Measurements from ENCODE around the gene PIGU.

Gene PIGU

DNA sequence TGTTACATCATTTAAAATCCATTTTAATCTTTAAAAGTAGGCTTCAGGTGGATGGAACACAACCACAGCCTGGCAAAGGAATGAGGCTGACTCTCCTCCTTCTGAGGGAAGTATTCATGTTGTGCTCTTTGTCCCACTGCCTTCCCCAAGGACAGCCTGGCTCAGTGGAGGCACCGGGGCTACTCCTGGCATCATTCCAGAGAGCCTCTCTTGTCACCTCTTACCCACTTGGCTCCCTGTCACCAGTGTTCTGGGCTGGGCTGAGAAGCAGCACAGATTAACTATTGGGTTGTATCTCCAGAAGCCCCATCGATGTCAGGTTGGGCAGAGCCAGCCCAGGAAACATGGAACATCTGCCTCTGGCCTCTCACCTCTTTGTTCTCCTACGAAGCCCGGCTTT is 16.5 kb upstream of the PIGU start:
- TF ChIP-seq SPI1 (IDR thresholded peaks at IDR 0.05; ENCODE audit: borderline replicate concordance, low read depth): no peak
- TF ChIP-seq, protein P1, sequence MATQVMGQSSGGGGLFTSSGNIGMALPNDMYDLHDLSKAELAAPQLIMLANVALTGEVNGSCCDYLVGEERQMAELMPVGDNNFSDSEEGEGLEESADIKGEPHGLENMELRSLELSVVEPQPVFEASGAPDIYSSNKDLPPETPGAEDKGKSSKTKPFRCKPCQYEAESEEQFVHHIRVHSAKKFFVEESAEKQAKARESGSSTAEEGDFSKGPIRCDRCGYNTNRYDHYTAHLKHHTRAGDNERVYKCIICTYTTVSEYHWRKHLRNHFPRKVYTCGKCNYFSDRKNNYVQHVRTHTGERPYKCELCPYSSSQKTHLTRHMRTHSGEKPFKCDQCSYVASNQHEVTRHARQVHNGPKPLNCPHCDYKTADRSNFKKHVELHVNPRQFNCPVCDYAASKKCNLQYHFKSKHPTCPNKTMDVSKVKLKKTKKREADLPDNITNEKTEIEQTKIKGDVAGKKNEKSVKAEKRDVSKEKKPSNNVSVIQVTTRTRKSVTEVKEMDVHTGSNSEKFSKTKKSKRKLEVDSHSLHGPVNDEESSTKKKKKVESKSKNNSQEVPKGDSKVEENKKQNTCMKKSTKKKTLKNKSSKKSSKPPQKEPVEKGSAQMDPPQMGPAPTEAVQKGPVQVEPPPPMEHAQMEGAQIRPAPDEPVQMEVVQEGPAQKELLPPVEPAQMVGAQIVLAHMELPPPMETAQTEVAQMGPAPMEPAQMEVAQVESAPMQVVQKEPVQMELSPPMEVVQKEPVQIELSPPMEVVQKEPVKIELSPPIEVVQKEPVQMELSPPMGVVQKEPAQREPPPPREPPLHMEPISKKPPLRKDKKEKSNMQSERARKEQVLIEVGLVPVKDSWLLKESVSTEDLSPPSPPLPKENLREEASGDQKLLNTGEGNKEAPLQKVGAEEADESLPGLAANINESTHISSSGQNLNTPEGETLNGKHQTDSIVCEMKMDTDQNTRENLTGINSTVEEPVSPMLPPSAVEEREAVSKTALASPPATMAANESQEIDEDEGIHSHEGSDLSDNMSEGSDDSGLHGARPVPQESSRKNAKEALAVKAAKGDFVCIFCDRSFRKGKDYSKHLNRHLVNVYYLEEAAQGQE (IDR thresholded peaks at IDR 0.05; ENCODE audit: insufficient replicate concordance, low read depth): no peak
- TF ChIP-seq CTCF (IDR thresholded peaks at IDR 0.05; ENCODE audit: insufficient read depth, low read length): no peak
- no peak for TF ChIP-seq POLR2AphosphoS5 (IDR thresholded peaks at IDR 0.05; ENCODE audit: low read depth)
- TF ChIP-seq GABPA (IDR thresholded peaks at IDR 0.05; ENCODE audit: low read depth): no peak
- Histone ChIP-seq H3K27me3 (ENCODE audit: insufficient read depth, poor library complexity, severe bottlenecking) (no peaks in the 10 kb centered on the region), H3K27ac (replicated peaks) (no peak overlapping the region), H3K4me3 (replicated peaks; ENCODE audit: insufficient read depth, low read length) (no peak overlapping the region)
- no peak for DNase-seq (ENCODE audit: low read depth in 1 of 2, low spot score in 1 of 2)

DNA sequence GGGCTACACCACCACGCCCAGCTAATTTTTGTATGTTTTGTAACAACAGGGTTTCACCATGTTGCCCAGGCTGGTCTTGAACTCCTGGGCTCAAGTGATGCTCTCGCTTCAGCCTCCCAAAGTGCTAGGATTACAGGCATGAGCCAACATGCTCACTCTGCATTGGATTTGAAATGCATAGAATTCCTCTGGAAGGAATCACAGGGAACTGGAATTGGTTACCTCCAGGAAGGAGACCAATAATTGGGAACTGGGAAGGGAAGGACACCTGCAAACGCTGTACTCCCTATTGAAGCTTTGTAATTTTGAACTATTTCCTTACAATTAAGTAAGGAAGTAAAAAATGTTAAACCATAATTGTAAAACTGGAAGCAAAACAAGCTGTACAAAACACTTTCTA is 14.9 kb upstream of the PIGU start:
- H3K4me3 ChIP-seq (replicated peaks; ENCODE audit: insufficient read depth, low read length): no peak overlapping the region
- no peak for DNase-seq (ENCODE audit: low read depth in 1 of 2, low spot score in 1 of 2)
- TF ChIP-seq, protein P1 (IDR thresholded peaks at IDR 0.05; ENCODE audit: insufficient replicate concordance, low read depth): no peak
- TF ChIP-seq GABPA (IDR thresholded peaks at IDR 0.05; ENCODE audit: low read depth) (no peak), CTCF (IDR thresholded peaks at IDR 0.05; ENCODE audit: insufficient read depth, low read length) (no peak), SPI1 (IDR thresholded peaks at IDR 0.05; ENCODE audit: borderline replicate concordance, low read depth) (no peak), POLR2AphosphoS5 (IDR thresholded peaks at IDR 0.05; ENCODE audit: low read depth) (no peak)
- no peak overlapping the region for H3K27ac ChIP-seq (replicated peaks)
- no peaks in the 10 kb centered on the region for H3K27me3 ChIP-seq (ENCODE audit: insufficient read depth, poor library complexity, severe bottlenecking)

DNA sequence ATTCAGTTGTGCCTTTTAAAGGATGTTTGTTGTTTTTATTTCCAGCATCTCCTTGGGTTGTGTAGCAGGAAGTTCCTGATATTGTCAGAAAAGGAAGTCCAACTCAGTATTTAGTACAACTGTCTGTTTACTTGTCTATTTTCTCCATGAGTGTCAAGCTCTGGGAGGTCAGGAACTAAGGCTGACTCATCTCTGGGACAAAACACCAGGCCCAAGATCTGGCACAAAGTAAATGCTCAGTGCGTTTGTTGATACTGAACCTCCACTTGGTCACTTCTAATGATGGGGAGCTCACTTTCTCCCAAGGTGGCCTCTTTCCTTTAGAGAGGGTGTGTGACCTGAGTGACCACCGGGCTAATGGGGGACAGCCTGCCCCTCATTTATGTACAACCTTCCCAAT is 12.6 kb upstream of the PIGU start:
- no peak overlapping the region for H3K4me3 ChIP-seq (replicated peaks; ENCODE audit: insufficient read depth, low read length)
- no peaks in the 10 kb centered on the region for H3K27me3 ChIP-seq (ENCODE audit: insufficient read depth, poor library complexity, severe bottlenecking)
- H3K27ac ChIP-seq (replicated peaks): no peak overlapping the region
- DNase-seq (ENCODE audit: low read depth in 1 of 2, low spot score in 1 of 2): no peak
- TF ChIP-seq GABPA (IDR thresholded peaks at IDR 0.05; ENCODE audit: low read depth) (no peak), SPI1 (IDR thresholded peaks at IDR 0.05; ENCODE audit: borderline replicate concordance, low read depth) (peak; percentile 16; the same call in 1 of the 2 replicates)

DNA sequence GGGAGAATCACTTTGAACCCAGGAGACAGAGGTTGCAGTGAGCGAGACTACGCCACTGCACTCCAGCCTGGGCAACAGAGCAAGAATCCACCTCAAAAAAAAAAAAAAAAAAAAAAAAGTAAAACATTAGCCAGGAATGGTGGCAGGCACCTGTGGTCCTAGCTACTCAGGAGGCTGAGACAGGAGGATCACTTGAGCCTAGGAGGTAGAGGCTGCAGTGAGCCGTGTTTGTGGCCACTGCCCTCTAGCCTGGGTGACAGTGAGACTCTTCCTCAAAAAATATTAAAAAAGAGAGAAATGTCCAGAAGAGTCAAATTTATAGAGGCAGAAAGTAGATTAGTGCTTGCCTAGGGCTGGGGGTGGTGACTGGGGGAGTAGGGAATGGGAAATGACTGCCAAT is 6.8 kb upstream of the PIGU start:
- Histone ChIP-seq H3K27ac (replicated peaks) (no peak overlapping the region), H3K4me3 (replicated peaks; ENCODE audit: insufficient read depth, low read length) (no peak overlapping the region), H3K27me3 (ENCODE audit: insufficient read depth, poor library complexity, severe bottlenecking) (no peaks in the 10 kb centered on the region)
- no peak for TF ChIP-seq SPI1 (IDR thresholded peaks at IDR 0.05; ENCODE audit: borderline replicate concordance, low read depth)
- no peak for DNase-seq (ENCODE audit: low read depth in 1 of 2, low spot score in 1 of 2)

- Histone ChIP-seq H3K27ac (replicated peaks) (peak overlapping the region; percentile 53), H3K27me3 (ENCODE audit: insufficient read depth, poor library complexity, severe bottlenecking) (no peaks in the 10 kb centered on the region), H3K4me3 (replicated peaks; ENCODE audit: insufficient read depth, low read length) (no peak overlapping the region)
- DNase-seq (ENCODE audit: low read depth in 1 of 2, low spot score in 1 of 2): peak; percentile 42 to 91
- peak; percentile 29; the same call in 1 of the 2 replicates for TF ChIP-seq SPI1 (IDR thresholded peaks at IDR 0.05; ENCODE audit: borderline replicate concordance, low read depth)
- TF ChIP-seq POLR2AphosphoS5 (IDR thresholded peaks at IDR 0.05; ENCODE audit: low read depth): peak; percentile 29; the same call in 1 of the 2 replicates
- no peak for TF ChIP-seq GABPA (IDR thresholded peaks at IDR 0.05; ENCODE audit: low read depth)
- TF ChIP-seq, protein P1 (IDR thresholded peaks at IDR 0.05; ENCODE audit: insufficient replicate concordance, low read depth): no peak
- no peak for TF ChIP-seq CTCF (IDR thresholded peaks at IDR 0.05; ENCODE audit: insufficient read depth, low read length)
Observed at GRCh38 chr20:34680586-34681175, 3.8 kb upstream of the PIGU start.

Data from HL-60 (cell line).